ENCODE data around the gene PSMD9. TPM values are rescaled to one million over a fixed set of nuclear protein-coding genes. Genes with fewer than 3 reads are reported as not detected.

The PSMD9 gene
- total RNA-seq, 1 experiment from 2014 or later, result 62.7 TPM

- BruUV-seq (replicated peaks), result no TSS peak
- DNase-seq (ENCODE audit: low read depth, low spot score), result no peak
- Histone ChIP-seq H3K36me3 (ENCODE audit: control insufficient read depth, insufficient read depth, low read length) (no peaks in the 10 kb centered on the region), H3K9me3 (ENCODE audit: control insufficient read depth, insufficient read depth, low read depth, low read length) (no peaks in the 10 kb centered on the region), H3K4me3 (ENCODE audit: low read depth in 2 of 2, low read length in 2 of 2) (no peak overlapping the region), H3K27ac (ENCODE audit: low read length) (no peak overlapping the region), H3K4me1 (ENCODE audit: control insufficient read depth, insufficient read depth, low read length) (no peaks in the 10 kb centered on the region), H3K27me3 (ENCODE audit: control insufficient read depth, insufficient read depth, low read length) (no peaks in the 10 kb centered on the region)
- no peak for TF ChIP-seq SIN3A (IDR thresholded peaks at IDR 0.05; ENCODE audit: borderline replicate concordance, insufficient read depth, low read depth, low read length)
- TF ChIP-seq, protein P1, sequence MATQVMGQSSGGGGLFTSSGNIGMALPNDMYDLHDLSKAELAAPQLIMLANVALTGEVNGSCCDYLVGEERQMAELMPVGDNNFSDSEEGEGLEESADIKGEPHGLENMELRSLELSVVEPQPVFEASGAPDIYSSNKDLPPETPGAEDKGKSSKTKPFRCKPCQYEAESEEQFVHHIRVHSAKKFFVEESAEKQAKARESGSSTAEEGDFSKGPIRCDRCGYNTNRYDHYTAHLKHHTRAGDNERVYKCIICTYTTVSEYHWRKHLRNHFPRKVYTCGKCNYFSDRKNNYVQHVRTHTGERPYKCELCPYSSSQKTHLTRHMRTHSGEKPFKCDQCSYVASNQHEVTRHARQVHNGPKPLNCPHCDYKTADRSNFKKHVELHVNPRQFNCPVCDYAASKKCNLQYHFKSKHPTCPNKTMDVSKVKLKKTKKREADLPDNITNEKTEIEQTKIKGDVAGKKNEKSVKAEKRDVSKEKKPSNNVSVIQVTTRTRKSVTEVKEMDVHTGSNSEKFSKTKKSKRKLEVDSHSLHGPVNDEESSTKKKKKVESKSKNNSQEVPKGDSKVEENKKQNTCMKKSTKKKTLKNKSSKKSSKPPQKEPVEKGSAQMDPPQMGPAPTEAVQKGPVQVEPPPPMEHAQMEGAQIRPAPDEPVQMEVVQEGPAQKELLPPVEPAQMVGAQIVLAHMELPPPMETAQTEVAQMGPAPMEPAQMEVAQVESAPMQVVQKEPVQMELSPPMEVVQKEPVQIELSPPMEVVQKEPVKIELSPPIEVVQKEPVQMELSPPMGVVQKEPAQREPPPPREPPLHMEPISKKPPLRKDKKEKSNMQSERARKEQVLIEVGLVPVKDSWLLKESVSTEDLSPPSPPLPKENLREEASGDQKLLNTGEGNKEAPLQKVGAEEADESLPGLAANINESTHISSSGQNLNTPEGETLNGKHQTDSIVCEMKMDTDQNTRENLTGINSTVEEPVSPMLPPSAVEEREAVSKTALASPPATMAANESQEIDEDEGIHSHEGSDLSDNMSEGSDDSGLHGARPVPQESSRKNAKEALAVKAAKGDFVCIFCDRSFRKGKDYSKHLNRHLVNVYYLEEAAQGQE (IDR thresholded peaks at IDR 0.05; ENCODE audit: insufficient read depth in 1 of 2, low read depth in 2 of 2, low read length in 1 of 2), result no peak
- no peak for TF ChIP-seq TCF7L2 (IDR thresholded peaks at IDR 0.05; ENCODE audit: low read depth, low read length)
- ChIA-PET CTCF (no interaction called here), POLR2A (interaction anchor here (0.5 to 0.6 kb wide), 3 partner anchors 31 to 213 kb away, joined by 3 to 6 read pairs (median 4); no protein-coding TSS in a partner anchor)
- in situ Hi-C loops (cut with HindIII; ENCODE audit: low pct_unique_long_range_greater_than_20kb, low sequenced_read_pairs), result no loop called here
- no peak for ATAC-seq
- intact Hi-C loops (cut with micrococcal nuclease; ENCODE audit: unreplicated experiment), result no loop called here
Observed at GRCh38 chr12:121933522-121934308, 45.1 kb downstream of the PSMD9 start.

- CTCF ChIA-PET, result no interaction called here
- in situ Hi-C loops (cut with HindIII; ENCODE audit: low pct_unique_long_range_greater_than_20kb, low sequenced_read_pairs) (no loop called here), intact Hi-C loops (cut with micrococcal nuclease; ENCODE audit: unreplicated experiment) (no loop called here)
- Histone ChIP-seq H3K4me1 (ENCODE audit: control insufficient read depth, insufficient read depth, low read length) (no peaks in the 10 kb centered on the region), H3K36me3 (ENCODE audit: control insufficient read depth, insufficient read depth, low read length) (no peaks in the 10 kb centered on the region), H3K4me3 (ENCODE audit: low read depth in 2 of 2, low read length in 2 of 2) (no peak overlapping the region), H3K27me3 (ENCODE audit: control insufficient read depth, insufficient read depth, low read length) (no peaks in the 10 kb centered on the region), H3K9me3 (ENCODE audit: control insufficient read depth, insufficient read depth, low read depth, low read length) (no peaks in the 10 kb centered on the region), H3K27ac (ENCODE audit: low read length) (no peak overlapping the region)
- no peak for DNase-seq (ENCODE audit: low read depth, low spot score)
- POLR2A ChIA-PET, result interaction anchor here (0.6 kb wide), 1 partner anchor 188 kb away, joined by 4 read pairs; no protein-coding TSS in a partner anchor
- no TSS peak for BruUV-seq (replicated peaks)
- no peak for TF ChIP-seq POLR2AphosphoS5 (IDR thresholded peaks at IDR 0.05; ENCODE audit: low read depth, low read length)
- TF ChIP-seq SIN3A (IDR thresholded peaks at IDR 0.05; ENCODE audit: borderline replicate concordance, insufficient read depth, low read depth, low read length), result no peak
- TF ChIP-seq, protein P2, sequence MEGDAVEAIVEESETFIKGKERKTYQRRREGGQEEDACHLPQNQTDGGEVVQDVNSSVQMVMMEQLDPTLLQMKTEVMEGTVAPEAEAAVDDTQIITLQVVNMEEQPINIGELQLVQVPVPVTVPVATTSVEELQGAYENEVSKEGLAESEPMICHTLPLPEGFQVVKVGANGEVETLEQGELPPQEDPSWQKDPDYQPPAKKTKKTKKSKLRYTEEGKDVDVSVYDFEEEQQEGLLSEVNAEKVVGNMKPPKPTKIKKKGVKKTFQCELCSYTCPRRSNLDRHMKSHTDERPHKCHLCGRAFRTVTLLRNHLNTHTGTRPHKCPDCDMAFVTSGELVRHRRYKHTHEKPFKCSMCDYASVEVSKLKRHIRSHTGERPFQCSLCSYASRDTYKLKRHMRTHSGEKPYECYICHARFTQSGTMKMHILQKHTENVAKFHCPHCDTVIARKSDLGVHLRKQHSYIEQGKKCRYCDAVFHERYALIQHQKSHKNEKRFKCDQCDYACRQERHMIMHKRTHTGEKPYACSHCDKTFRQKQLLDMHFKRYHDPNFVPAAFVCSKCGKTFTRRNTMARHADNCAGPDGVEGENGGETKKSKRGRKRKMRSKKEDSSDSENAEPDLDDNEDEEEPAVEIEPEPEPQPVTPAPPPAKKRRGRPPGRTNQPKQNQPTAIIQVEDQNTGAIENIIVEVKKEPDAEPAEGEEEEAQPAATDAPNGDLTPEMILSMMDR (IDR thresholded peaks at IDR 0.05), result no peak
- TF ChIP-seq, protein P1 (IDR thresholded peaks at IDR 0.05; ENCODE audit: insufficient read depth in 1 of 2, low read depth in 2 of 2, low read length in 1 of 2), result no peak
- no peak for TF ChIP-seq TCF7L2 (IDR thresholded peaks at IDR 0.05; ENCODE audit: low read depth, low read length)
- no peak for ATAC-seq
Observed at GRCh38 chr12:121934309-121934664, 45.7 kb downstream of the PSMD9 start.

All from Panc1 (cell line).